Measurements from ENCODE around the gene TRIO. TPM values are rescaled to one million over a fixed set of nuclear protein-coding genes. Genes with fewer than 3 reads are reported as not detected.
"Not testable (repeated sequence)": the region's sequence is repeated elsewhere in the genome, so short reads cannot be mapped to it uniquely, and the experiment has no call there.

The TRIO gene
- total RNA-seq, 1 donor from 2014 or later = 145 TPM

DNA sequence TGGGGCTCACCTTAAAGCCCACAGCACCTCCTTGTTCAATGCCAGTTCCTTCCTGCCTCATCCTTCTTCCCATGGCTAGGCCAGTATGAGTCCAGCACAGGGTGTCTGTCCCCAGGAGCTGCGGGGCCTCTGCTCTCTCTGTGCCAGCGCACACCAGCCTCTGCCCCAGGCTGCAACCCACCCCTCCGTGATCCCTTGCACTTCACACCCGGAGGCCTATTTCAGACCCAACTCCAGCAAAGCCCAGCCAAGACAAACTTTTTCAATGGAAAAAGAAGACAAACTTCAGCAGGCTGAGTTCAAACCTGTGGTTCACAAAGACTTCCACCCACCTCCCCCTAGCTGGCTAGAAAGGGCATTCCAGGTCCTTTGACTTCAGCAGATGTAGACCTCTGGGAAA is 382.3 kb downstream of the TRIO start:
- no peak for DNase-seq (ENCODE audit: low spot score)

DNA sequence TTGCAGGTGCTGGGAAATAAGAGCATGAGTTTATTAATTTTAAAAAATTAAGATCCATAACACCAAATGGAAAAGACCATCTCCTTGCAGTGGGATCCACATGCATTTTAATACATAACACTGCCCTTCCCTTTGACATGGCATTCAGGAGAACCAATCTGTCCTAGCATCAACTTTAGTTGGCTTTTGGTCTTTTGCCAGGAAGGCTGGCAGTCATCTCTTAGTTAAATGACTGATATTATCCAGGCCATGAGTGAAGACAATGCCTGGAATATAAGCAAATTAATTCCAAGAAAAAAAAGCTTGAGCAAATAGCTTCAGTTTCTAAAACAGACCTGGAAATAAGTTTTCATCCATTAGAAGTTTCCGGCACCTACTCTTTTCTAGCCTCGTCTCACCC is 383.4 kb downstream of the TRIO start:
- DNase-seq (ENCODE audit: low spot score) = no peak

DNA sequence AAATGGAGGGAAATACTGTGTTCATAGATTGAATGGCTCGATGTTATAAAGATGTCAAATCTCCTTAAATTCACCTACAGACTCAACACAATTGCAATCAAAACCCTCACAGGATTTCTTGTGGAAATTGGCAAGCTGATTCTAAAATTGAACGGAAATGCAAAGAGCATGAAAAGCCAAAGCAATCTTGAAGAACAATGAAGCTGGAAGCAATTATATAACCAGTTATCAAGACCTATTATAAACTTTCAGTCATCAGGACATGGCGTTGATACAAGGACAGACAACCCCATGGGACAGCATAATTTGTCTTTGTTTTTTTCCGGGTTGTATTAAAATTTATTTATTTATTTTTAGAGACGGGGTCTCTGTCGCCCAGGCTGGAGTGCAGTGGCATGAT is 385.0 kb downstream of the TRIO start:
- DNase-seq (ENCODE audit: low spot score) = no peak

DNA sequence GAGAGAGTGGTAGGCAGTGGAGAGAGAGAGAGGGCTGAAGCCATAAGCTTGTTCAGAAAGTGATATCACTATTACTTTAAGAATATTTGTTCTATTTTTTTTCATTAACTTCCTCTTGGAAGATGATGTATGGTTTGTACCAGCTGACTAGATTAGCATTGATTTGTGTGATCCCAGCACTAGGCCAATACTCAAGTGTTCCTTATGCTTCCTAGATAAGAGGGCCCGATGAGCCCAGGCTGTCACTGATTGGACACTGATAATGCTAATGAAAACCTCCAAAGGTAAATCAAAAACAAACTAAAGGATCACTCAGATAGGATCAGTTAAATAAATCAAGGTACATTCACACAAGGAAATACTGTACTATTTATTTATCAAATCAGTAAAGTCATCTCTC is 385.8 kb downstream of the TRIO start:
- DNase-seq (ENCODE audit: low spot score) = no peak

DNA sequence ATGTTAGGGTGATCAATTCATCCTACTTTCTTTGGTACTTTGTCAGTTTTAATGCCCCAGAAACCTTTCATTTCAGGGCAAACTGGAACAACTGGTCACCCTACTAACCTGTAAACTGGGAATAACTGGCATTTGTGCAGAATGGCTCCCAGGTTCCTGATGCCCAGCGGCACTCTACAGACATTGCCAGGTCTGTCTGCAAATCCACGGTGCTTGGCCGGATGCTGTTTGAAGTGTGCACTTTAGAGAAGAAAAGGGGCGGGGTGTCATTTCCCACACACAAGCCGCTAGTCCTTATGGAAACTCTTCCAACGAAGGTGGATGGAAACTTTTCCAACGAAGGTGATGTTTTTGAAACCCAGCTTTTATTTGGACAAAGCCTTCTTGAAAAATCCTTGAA is 388.5 kb downstream of the TRIO start:
- no peak for DNase-seq (ENCODE audit: low spot score)

DNA sequence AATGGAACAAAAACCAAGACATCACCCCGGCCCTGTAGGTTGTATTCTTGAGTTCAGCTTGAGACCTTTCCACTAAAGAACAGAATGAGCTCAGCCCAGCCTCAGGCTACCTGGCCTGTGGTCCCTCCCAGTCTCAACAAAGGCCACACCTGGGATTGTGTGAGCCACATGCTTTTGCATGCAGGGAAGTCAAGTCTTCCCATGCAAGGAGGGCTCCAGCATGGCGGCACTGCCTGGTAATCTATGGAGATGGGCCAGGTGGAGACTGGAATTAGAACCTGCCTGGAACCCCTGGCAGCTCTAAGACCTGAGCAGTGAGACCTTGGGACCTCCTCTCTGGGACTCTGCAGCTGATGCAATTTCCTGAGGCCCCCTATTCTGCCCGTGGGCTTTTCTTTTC is 389.0 kb downstream of the TRIO start:
- no peak for DNase-seq (ENCODE audit: low spot score)

DNA sequence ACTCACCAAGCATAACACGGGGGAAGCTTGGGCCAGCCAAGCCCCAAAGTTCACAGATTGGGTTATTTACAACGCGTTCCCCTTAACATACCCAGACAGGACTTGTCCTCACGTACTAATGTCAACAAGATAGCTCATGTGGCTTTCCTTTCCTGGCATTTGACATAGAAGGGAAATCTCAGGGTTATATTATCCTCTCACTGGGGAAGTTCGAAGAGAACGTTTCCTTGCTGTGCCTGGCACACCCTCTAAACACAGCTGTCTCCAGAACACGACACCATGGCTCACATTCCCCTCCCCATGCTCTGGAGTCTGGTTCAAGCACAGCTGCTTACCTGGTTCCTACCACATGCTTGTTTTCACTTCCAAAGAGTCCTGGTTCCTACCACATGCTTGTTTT is 391.6 kb downstream of the TRIO start:
- no peak for DNase-seq (ENCODE audit: low spot score)

DNA sequence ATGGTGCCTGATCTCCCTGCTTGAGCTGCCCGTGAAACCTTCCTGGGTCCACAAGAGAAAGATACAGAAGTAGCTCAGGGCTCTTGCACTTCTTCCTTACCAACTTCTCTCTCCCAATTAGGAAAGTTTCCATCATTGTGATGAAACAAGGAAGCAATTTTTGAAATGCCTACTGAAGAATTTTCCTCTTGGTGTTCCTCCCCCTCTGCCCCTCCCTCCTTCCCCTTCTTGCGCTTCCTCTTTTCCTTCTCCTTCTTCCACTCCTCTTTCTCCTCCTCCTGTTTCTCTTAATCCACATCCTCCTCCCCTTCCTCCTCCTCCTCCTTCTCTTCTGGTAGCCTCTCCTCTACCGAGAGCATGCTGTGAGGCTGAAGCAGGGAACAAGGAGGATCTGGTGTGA is 402.2 kb downstream of the TRIO start:
- DNase-seq (ENCODE audit: low spot score) = no peak

DNA sequence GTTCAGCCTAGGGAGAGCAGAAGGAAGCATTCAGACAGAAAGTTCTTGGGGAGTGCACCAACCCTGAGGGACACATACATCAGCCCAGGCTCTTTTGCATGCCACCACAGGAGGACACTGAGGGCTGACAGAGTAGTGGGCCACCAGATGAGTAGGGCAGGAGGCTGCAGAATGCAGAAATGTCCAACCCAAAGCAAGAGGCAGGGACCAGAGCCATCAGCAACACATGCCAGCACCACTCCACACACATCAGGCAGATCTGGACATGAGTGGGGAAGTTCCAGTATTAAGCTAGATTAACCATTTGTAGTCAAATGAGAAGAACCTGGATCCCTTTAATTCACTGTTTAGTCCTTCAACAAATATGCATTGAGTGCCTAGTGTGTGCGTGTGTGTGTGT is 402.7 kb downstream of the TRIO start:
- DNase-seq (ENCODE audit: low spot score) = no peak

DNA sequence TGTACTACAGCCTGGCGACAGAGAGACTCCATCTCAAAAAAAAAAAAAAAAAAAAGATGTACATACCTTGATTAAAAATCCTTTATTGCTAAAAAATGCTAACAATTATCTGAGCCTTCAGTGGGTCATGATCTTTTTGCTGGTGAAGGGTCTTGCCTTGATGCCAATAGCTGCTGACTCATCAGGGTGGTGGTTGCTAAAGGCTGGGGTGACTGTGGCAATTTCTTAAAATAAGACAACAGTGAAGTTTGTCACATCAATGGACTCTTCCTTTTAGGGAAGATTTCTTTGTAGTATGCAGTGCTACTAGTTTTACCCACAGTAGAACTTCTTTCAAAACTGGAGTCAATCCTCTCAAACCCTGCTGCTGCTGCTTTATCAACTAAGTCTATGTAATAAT is 404.5 kb downstream of the TRIO start:
- DNase-seq (ENCODE audit: low spot score) = no peak

DNA sequence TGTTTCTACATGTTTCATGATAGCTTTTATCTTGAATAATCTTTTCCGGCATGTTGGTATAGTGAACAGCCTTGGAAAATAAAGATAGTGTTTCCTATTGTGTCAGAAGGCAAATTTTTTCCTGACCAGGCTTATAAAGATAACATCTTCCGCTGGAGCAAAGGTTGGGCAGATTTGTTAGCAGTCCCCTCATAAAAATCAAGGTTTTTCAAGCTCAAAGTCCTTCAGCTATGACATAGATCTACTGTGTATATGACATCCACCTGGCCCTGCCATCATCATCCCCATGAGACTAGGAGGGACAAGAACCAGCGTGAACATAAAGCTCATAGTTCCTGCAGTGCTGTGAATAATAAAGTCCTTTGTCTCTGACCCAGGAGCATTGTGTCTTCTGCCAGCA is 408.1 kb downstream of the TRIO start:
- DNase-seq (ENCODE audit: low spot score) = no peak

DNA sequence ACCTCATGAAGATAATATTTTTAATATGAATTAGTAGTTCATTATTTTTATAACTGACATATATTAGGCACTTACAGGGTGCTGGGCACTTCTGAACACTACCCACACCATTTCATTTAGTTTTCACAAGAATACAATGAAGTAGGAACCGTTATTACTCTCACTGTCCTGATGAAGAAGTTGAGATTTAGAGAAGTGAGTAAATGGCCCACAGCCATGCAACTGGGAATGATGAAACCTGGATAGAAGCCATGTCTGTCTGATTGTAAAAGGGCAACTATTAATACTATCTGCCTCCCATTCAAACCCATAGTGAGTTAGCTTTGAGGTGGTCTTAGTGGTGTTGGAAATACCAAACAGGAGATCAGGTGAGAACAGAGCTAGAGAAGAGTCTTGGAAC is 408.9 kb downstream of the TRIO start:
- DNase-seq (ENCODE audit: low spot score) = no peak

DNA sequence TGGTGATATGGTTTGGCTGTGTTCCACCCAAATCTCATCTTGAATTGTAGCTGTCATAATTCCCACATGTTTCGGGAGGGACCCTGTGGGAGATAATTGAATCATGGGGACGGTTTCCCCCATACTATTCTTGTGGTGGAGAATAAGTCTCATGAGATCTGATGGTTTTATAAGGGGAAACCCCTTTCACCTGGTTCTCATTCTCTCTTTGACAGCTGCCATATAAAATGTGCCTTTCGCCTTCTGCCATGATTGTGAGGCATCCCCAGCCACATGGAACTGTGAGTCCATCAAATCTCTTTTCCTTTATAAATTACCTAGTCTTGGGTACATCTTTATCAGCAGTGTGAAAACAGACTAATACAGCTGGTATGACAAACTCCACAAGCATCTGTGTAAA is 411.1 kb downstream of the TRIO start:
- DNase-seq (ENCODE audit: low spot score) = not testable (repeated sequence)

DNA sequence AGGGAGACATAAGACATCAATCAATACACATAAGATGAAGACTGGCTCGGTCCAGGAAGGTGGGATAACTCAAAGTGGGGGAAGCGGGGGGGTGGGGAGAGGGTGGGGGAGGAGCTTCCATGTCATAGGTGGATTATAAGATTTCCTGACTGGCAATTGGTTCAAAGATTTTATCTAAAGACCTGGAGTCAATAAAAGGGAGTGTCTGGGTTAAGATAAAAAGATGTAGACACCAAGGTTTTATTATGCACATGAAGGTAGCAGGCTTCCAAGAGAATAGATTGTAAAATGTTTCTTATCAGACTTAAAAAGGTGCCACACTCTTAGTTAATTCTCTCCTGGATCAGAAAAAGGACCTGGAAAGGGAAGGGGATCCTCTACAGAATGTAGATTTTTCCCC is 412.9 kb downstream of the TRIO start:
- DNase-seq (ENCODE audit: low spot score) = no peak

DNA sequence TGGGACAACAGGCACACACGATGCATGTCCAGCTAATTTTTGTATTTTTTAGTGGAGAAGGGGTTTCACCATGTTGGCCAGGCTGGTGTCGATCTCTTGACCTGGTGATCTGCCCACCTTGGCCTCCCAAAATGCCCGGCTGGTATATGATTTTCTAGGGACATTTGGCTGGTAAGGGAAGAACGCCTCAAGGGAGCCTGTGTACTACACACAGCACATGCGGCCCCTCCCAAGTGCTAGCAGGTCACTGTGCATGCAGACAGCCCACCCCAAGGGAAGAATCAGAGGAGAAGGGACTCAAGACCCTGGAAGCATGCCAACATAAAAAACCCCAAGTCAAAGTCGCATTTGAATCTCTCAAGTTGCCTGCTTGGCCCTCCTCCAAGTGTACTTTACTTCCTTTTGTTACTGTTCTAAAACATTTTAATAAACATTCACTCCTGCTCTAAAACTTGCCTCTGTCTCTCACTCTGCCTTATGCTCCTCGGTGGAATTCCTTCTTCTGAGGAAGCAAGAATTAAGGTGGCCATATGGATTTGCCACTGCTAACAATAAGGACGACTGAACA is 414.1 kb downstream of the TRIO start:
- no peak for DNase-seq (ENCODE audit: low spot score)

DNA sequence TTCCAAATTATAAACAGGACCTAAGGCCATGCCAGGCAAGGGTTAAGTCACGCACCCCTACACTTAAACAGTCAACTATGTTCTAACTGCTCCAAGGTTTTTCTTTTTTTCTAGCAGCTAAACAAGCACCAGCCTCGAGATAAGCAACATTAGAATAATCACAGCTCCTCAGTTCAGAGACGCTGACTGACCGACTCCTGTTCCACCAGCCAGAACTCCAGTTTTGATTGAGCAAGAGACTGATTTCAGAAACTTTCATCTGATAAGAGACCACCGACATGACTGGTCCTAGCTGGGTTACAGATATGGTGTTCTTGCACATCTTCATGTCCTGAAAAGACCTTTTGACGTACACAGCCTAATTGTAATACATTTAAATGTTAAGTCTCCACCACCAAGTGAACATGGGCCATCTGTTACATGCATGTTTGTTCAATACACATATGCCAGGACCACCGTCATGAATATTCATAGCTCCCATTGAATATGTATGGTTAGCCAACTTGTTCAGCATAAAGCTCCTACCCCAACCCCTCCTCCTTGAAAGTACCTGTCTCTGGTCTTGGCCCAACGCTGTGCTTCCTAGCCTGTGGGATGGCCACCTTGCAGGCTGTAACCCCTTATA is 414.8 kb downstream of the TRIO start:
- DNase-seq (ENCODE audit: low spot score) = no peak

Other genes with a start within 250 kb of the TRIO start
- gene DNAH5, start 198.7 kb upstream of the TRIO start, total RNA-seq = 0.35 TPM

All from mesenteric fat pad (tissue), 1 donor.